Ramos (cell line): Measurements from ENCODE around the gene COASY.
"Not testable (repeated sequence)": the region's sequence is repeated elsewhere in the genome, so short reads cannot be mapped to it uniquely, and the experiment has no call there.

Experiments
- in situ Hi-C: fragments of 300-500 bp; cut with MboI; formaldehyde crosslinking; loops from one replicate; pipeline ENCODE4 v1.14.3; 2022; ENCODE audit warnings: low sequenced_read_pairs; ENCODE audit not compliant: unreplicated experiment

Gene COASY

GRCh38 chr17:42548070-42548837, 13.7 kb upstream of the COASY start:
- in situ Hi-C loops = no loop called here

GRCh38 chr17:42548993-42549755, 12.8 kb upstream of the COASY start:
- in situ Hi-C loops = no loop called here

- in situ Hi-C loops = not testable (repeated sequence)
These were observed 9.2 kb upstream of the COASY start, which contains the start of gene HSD17B1 for GRCh38 chr17:42552736-42553135. TSS of gene HSD17B1 (plus strand) at chr17:42552923. CDS start at chr17:42552934, 11 bp downstream.

GRCh38 chr17:42553161-42553818, 8.7 kb upstream of the COASY start:
- in situ Hi-C loops = no loop called here

- in situ Hi-C loops = no loop called here
These were observed 8.1 kb upstream of the COASY start for GRCh38 chr17:42553866-42554249.

GRCh38 chr17:42554250-42555121, 7.5 kb upstream of the COASY start:
- in situ Hi-C loops = no loop called here

- in situ Hi-C loops = no loop called here
These were observed 6.8 kb upstream of the COASY start for GRCh38 chr17:42555122-42555622.

GRCh38 chr17:42555961-42556617, 5.9 kb upstream of the COASY start:
- in situ Hi-C loops = not testable (repeated sequence)

- in situ Hi-C loops = no loop called here
These were observed 2.9 kb upstream of the COASY start for GRCh38 chr17:42559075-42559474.

GRCh38 chr17:42560246-42560645, 1.7 kb upstream of the COASY start:
- in situ Hi-C loops = no loop called here

GRCh38 chr17:42562388-42563142, 617 bp downstream of the COASY start:
- in situ Hi-C loops = no loop called here

- in situ Hi-C loops = no loop called here
These were observed 1.2 kb downstream of the COASY start for GRCh38 chr17:42563143-42563509.

GRCh38 chr17:42563543-42563942, 1.6 kb downstream of the COASY start:
- in situ Hi-C loops = no loop called here

GRCh38 chr17:42563950-42564349, 2.0 kb downstream of the COASY start:
- in situ Hi-C loops = no loop called here

- in situ Hi-C loops = no loop called here
These were observed 3.0 kb downstream of the COASY start for GRCh38 chr17:42564815-42565522.

GRCh38 chr17:42565523-42566214, 3.7 kb downstream of the COASY start:
- in situ Hi-C loops = no loop called here

- in situ Hi-C loops = no loop called here
These were observed 4.4 kb downstream of the COASY start for GRCh38 chr17:42566215-42566882.
